HG03066 (cell line): Measurements from ENCODE around the gene UST.
"Not testable (repeated sequence)": the region's sequence is repeated elsewhere in the genome, so short reads cannot be mapped to it uniquely, and the experiment has no call there.

ENCODE experiments used
- ATAC-seq: cut with Tn5 transposase; IDR thresholded peaks from one replicate; pipeline ENCODE4 v1.9.1; 2021; ENCODE audit warnings: low read depth; ENCODE audit not compliant: unreplicated experiment

Gene UST

GRCh38 chr6:148888856-148889255 lies 142.0 kb downstream of the UST start:
- ATAC-seq = no peak

GRCh38 chr6:148890096-148890495 lies 143.3 kb downstream of the UST start:
- ATAC-seq = no peak

DNA sequence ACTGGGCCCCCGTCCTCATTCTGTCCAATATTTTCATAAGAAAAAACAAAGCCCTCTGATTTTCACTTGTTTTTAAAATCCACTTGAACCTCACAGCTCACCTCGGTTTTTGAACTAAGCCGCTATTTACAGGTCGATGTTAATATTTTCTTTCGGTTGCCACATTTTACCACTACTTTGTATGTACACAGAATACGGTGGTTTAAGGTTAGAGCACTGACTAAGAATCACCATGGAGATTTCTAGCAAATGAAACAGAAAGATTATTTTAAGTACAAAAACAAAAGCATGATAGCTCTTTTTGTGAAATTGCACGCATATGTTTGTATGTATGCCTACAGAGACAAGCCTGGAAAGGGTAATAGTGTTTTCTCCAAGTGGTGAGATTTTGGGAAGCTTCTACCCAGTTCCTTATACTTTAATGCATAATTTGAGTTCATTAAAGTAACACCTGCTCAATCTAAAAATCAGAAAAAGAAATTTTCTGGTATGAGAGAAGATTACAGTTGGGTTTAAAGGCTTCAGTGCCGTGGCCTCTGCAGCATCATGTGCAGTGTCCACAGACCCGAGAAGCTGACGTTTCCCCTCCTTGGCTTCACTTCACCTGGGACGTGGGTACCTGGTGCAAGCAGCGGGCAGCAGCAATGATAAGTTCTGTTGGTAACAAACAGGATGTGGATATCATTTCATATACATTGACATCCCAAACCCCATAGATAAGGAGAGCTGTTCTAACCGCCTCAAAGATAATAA lies 144.0 kb downstream of the UST start:
- ATAC-seq = no peak

- no peak for ATAC-seq
Measured at GRCh38 chr6:148891405-148891783, 144.6 kb downstream of the UST start.

GRCh38 chr6:148892247-148892646 lies 145.4 kb downstream of the UST start:
- no peak for ATAC-seq

DNA sequence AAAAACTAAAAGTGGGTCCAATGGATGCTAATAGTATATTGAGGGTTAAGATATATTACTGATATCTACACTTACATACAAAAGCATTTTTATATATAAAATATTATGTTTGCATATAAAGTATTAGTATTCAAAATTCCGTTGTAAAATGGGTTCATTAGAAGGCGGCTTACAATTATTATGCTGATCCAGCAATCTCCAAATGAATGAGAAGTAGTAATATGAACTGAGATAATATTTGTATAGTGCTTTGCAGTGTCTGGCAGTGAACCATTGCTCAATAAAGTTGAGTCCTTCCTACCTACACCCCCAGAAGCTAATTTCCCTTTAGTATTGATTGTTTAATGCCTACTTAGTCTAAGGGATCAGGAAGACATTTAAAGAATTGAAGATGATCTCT lies 146.2 kb downstream of the UST start:
- no peak for ATAC-seq

DNA sequence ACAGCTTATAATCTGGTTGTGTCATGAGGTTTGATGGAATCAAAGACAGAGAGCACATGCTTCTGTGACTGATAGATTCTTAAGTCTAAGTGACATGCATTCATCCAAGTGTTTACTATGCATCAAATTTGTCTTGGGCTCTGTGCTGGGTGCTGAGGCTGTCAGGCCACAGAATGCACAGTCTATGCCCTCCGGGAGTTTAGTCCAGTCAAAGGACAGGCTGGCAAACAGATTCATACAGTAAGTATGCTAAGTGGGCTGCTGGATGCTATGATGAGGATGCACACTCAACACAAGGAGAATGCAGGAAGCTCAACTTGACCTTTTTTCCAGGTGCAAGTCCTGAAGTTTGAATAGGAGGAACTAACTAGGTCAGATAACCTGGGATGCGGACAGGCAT lies 146.7 kb downstream of the UST start:
- ATAC-seq = no peak

- no peak for ATAC-seq
Measured at GRCh38 chr6:148898376-148899014, 151.7 kb downstream of the UST start.

DNA sequence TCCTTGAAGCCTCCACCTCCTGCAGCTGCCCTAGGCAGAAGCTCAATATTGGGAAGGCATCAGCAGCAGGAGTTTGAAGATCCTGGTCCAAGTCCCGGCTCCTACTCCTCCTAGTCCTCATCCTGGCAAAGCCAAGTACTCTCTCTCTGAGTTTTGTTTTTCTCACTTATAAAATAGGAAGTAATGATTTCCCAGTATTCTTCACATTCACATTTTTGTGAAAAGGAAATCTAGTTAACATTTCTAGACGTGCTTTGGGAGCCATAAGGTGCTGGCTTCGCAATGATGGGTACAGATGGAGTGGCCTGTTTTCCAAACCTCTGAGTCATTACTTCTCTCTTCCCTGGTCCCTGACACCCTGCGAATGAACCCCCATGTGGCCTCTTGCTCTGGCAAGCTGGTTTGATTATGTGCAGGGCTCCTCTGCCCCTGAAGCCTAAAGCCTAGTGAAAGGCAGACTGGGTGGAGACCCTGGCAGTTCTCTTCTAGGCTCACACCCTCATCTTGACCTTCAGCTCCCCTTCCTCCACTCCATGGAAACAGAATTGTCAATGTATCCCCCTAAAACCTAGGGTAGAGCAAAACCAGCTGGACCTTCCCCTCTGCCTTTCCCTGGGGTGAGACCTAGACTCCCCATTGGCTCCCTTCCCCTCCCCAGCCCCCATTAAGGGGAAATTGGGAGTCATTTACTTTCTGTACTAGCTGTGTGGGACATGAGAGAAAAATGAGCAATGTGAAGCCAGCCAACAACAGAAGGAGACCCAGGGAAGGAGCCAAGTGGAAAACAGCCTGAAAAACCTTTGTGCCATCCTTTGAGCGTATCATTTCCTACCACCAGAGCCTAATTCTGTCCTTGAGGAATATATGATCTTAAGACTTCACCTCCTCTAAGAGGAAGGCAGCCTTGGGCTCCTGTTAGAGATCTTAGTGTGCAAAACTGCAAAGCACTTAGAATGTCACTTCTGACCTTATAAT lies 158.4 kb downstream of the UST start:
- no peak for ATAC-seq

- ATAC-seq = no peak
Measured at GRCh38 chr6:148905901-148906300, 159.1 kb downstream of the UST start.

DNA sequence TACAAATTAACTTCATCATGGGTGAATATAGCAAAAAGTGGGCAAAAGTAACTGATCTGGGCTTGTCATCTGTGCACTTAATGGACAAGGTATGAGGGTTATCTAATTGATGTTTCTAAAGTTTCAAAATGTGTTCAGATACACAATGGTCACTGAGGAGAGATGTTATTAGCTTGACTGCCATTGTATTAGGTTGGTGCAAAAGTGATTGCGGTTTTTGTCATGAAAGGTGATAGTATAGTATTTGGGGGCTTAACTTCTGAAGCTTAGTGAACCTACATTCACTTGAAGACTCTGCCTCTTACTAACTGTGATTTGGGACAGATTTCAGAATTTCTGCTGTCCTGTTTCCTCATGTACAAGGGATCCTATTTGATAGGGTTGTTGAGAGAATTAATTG lies 159.6 kb downstream of the UST start:
- no peak for ATAC-seq

- ATAC-seq = no peak
Measured at GRCh38 chr6:148907573-148907972, 160.7 kb downstream of the UST start.

GRCh38 chr6:148912252-148912651 lies 165.4 kb downstream of the UST start:
- no peak for ATAC-seq

- ATAC-seq = no peak
Measured at GRCh38 chr6:148915810-148916209, 169.0 kb downstream of the UST start.

DNA sequence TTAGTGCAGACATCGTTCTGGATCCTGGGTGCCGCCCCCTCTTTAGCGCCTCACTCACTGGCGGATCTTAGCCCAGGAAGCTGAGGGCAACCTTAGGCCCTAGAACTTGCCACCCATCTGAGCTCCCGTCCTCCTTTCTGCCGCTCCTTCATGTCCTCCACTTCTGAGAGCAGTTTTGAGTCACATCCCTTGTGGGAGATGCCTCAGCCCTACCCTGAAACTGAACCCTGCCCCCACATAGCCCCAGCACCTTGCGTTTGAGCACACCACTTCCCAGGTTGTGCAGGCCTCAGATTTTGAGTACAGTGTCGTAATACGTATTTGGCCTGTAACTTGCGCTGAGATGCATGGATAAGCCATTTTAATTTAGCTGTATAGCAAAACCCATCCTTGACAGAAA lies 169.7 kb downstream of the UST start:
- not testable (repeated sequence) for ATAC-seq

- ATAC-seq = no peak
Measured at GRCh38 chr6:148924226-148925012, 177.6 kb downstream of the UST start.

DNA sequence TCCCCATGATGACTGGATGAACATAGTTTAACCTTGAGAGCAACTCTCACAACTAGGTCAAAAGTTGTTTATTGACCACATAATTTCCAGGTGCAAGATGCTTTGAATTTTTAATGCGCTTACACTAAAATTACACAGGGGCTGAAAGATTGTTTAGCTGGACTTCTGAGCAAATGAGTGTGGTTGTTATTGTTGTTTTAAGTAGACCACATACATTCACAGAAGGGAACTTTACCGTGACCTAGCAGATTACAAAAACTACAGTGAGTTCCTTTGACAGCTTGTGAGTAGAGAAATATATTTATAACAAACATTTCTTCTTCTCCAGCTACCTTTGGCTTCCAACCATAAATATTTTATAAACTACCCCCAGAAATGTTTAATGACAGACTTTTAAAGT lies 178.9 kb downstream of the UST start:
- no peak for ATAC-seq

GRCh38 chr6:148926478-148926877 lies 179.6 kb downstream of the UST start:
- ATAC-seq = no peak

- ATAC-seq = no peak
Measured at GRCh38 chr6:148927586-148927985, 180.8 kb downstream of the UST start.

DNA sequence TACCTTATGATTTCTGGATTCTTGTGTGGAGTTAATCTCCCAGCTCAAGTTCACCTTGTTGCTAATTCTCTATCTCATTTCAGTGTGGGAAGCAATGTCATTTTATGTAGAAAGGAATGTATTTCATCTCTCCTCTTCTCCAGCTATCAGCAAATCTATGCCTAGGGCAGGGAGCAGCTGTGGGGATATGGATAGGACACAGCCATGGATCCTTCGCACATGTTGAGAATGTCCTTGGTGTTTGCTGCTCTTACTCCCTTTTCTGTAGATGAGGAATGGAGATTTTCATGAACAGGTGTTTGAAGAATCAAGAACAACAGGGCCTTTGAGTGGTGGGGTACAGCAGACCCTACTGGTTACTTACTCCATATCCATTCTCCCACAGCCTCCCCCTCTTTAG lies 182.0 kb downstream of the UST start:
- ATAC-seq = no peak
